Measurements from ENCODE around the gene ZDHHC11B.

The ZDHHC11B gene

DNA sequence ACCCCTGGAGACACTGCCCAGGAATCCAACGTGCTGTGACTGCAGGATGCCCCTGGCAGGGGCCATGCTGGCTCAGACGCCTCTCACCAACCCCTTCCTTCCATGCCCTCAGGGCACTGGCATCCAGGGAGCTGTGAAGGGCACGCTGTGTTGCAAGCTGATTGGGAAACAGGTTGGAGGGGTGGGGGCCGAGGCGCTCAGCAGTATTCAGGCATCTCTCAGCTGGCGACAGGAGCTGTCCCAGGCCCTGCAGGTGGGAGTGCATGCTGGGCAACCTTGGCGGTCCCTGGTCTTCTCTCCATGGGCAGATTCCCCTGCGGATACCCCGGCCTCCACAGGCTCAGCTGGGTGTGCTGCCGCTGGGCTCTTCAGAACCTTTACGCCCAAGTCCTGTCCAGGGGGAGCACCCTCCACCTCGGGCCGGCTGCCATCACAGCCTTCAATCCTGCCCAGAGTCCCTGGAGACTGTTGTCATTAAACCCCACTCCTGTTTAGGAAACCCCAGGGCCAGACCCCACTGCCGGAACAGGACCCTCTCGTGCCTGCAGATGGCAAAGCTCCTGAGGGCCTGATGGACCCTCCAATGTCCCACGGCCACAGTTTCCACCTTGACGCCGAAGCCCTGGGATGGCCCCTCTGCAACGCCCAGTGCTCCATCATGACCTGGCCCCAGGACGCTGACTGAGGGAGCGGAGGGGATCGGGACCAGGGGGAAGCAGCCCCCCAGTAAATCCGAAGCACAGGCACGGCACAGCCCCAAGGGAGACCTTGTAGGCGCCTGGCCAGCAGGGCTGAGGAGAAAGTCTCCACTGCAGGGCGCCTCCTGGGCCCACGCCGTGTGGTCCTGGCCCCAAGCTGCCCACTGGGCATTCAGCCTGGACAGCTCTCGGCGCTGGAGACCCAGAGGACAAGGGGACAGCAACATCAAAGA, 100.7 kb downstream of the ZDHHC11B start:
- DNase-seq = peak; percentile 60

DNA sequence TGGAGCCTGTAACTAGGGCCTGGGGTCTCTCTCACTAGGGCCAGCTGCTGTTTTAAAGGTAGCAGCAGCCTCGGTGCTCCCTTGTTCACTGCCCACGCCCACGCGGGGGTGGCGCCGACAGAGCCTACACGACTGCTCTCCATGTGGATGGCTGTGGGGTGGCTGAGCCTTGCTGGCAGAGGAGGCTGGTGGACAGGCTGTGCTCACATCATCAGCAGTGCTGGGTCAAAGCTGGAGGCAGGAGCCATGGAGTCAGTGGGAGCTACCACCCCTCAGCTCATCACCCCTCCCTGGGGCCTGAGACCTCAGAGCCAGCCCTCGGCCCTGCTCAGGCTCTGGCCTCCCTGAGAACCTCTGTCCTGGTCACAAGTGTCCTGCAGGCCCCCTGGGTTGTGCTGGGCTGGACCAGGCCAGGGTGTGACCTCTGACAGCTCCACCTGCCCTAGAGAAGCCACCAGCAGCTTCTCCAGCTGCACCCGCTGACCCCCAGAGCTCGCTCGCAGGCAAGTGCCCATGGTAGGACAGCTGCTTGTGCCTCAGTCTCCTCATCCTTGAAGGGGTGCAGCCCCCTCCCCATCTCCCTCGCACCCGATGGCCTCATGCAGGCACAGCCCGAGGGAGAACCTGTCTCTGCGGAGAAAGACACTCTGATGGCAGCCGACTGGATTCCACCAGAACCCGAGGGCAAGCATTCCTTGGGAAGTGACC, 101.7 kb downstream of the ZDHHC11B start:
- peak; percentile 56 for DNase-seq

DNA sequence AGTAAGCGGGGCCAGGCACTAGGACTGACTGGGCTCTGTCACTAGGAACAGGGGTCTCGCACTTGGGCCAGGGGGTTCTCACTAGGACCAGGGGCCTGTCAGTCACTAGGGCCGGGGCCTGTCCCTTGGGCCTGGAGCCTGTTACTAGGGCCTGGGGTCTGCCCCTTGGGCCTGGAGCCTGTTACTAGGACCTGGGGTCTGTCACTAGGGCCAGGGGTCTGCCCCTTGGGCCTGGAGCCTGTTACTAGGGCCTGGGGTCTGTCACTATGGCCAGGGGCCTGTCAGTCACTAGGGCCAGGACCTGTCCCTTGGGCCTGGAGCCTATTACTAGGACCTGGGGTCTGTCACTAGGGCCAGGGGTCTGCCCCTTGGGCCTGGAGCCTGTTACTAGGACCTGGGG, 102.3 kb downstream of the ZDHHC11B start:
- DNase-seq = peak; percentile 28

DNA sequence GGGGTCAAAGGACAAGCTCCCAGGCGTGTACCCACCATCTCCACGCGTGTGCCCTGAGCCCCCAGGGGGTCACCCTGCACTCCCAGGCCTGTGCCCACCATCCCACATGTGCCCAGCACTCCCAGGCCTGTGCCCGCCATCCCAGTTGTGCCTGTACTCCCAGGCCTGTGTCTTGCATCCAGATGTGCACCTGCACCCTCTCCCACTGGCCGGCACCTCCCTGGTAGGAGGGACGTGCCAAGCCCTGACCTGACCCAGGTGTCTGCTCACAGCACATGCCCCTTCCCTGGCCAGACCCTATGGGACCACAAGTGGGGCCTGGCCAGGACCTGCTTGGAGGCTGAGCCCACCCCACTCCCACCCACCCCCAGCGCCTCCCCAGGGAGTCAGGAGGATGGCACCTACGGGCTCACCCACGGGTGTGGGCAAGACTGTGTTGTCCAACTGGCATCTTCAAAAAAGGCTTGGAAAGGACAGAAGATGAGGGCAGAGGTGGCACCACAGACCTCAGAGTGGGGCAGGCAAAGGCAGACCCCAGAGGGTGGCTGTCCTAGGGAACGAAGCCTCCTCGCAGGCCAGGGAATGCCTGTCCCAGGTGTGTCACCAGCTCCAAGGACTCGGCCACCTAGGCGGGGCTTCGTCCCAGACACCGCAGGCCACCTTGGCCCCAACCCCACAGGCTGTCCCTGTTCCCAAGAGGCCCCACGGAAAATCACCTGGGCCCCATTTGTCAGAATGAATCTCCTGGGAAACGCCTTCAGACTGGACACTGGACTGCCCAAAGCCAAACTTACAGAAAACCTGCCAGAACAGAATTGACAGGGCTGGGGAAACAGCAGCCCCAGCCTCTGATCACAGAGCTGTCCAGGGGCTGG, 103.0 kb downstream of the ZDHHC11B start:
- DNase-seq = peak; percentile 61

DNA sequence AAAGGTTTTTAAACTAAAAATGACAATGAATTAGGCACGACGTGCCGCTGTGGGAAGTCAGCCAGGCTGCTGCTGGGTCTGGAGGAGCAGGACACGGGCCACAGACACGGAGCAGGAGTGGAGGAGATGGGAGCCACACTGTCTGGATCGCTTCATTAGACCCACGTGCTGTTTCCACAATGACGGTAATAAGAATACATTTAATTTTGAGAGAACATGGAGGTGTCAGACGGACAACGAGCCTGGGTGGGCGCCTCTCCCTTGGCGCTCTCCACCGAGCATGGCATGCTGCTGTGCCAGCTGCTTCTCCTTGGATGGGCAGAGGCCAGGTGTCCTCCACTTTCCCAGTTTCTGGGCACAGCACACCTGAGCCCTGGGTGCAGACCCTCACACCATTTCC, 103.7 kb downstream of the ZDHHC11B start:
- peak; percentile 38 for DNase-seq

DNA sequence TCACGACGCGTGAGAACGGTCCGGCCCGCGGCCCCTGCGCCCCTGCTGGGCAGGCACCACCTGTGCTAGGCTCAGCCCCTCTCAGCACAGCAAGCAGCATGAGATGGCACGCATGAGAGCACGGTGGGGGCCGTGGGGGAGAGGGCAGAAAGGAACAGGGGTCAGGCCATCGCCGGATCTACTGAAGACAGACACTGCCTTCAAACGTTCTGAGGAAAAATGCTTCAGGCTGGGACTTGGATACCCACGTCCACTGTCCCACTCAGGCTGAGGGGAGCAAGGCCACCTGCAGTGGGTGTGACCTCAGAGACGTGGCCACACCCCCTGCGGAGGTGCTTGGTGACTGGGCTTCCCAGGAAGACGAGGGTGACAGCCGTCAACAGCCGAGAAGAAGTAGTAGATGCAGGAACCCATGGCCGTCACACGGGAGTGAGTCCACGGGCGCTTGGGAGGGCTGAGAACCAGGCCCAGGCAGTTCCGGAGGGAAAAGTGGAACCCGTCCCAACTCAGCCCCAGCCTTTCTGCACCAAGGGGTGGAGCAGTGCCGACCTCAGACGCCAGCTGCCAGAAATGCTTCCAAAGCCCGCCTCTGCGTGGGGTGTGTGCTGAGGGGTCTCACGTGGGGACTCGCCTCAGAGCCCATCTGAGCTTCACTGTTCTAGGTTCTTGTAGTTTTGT, 104.3 kb downstream of the ZDHHC11B start:
- DNase-seq = peak; percentile 22

DNA sequence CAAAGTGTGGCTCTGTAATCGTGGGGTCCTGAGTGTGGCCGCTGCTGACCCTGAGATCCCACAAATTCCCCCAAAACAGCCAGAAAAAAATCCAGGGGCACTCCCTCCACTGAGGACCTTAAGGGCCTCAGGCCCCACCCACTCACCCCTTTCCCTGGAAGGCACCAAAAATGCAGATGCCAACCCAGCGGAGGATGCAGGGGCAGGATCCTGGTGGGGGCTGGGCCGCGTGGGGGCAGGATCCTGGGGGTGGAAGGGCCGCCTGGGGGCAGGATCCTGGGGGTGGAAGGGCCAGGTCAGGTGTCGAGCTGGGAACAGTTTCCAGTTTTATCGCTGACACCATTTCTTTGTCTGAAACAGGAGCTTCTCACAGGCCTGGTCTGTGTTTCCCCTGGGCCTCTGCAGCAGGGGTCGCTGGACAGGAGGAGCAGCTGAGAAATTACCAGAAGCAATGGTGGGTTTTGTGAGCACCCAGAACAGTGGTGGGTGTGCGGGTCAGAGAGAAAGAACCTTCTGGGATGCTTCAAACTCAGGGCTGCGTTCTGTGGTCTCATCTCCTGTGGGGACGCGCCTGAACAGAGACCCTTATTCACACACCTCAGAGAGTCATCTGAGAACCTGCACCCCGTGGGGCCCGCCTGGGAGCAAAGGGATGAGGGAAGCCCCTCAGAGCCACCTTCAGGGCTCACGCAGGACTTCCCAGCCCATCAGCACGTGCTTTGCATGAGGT, 105.2 kb downstream of the ZDHHC11B start:
- DNase-seq = peak; percentile 43

DNA sequence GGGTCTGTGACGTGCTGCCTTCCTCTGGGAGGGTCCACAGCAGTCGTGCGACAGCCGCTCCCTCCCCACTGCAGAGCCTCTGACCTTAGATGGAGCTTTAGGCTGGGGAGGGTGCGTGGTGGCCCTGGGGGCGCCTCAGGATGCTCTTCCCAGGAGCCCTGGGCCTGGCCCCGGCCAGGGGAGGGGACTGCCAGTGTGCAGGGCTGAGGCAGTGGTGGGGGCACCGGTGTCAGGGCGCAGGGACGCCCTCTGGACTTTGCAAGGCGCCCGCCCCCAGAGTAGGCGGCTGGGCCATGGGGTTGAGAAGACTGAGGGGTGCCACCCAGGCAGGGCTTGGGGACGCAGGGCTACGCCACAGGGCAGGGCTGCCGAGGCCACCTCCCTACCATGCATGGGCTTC, 106.0 kb downstream of the ZDHHC11B start:
- peak; percentile 61 for DNase-seq

DNA sequence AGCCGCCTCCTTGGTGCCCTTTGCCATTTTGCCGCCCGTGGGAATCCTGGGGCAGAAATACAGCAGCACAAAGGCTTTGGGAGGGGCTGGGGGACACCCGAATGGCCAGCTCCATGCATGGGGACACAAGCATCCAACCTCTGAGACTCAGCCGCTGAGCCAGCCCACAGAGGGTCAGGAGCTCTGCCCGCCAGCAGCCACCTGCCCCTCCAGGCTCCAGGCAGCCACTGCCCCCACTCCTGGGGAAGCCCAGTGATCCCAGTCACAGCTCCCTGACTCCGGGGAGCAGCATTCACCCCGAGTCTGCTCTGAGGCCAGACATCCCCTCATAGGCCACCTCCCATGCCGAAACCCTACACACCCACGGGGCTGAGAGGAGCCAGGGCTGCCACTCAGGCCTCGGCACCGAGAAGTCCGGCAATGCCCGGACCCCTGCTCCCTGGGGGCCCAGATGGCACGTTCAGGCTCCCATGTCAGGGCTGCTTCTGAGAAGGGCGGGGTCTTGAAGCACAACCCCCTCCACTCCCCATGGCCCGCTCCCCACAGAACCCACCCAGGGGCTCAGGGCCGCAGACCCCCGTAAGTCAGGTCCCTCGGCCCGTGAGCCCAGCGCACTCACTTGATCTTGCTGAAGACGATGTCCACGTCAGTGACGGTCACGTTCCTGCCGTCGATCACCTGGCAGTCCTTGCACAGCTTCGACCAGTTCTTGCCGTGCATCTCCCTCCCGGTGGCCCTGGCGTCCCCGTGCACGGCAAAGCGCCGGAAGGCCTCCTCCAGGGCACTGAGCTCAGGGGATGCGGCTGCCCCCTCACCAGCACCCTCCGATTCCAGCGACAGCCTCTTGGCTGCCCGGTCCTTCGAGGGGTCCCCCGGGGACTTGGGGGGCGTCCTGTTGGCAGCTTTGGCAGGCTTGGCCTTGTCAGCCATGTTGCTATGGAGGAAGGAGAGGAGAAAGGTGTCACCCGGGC, 107.1 kb downstream of the ZDHHC11B start:
- peak; percentile 60 for DNase-seq

DNA sequence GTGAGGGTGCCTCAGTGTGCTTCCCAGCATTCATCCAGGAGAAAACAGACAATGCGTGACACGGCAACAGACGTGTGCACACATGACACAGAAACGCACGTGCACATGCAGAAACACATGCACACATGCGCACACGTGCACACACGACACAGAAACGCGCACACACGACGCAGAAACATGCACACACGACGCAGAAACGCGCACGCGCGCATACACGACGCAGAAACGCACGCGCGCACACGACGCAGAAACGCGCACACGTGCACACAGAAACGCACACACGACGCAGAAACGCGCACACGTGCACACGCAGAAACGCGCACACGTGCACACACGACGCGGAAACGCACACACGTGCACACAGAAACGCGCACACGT, 107.8 kb downstream of the ZDHHC11B start:
- no peak for DNase-seq

DNA sequence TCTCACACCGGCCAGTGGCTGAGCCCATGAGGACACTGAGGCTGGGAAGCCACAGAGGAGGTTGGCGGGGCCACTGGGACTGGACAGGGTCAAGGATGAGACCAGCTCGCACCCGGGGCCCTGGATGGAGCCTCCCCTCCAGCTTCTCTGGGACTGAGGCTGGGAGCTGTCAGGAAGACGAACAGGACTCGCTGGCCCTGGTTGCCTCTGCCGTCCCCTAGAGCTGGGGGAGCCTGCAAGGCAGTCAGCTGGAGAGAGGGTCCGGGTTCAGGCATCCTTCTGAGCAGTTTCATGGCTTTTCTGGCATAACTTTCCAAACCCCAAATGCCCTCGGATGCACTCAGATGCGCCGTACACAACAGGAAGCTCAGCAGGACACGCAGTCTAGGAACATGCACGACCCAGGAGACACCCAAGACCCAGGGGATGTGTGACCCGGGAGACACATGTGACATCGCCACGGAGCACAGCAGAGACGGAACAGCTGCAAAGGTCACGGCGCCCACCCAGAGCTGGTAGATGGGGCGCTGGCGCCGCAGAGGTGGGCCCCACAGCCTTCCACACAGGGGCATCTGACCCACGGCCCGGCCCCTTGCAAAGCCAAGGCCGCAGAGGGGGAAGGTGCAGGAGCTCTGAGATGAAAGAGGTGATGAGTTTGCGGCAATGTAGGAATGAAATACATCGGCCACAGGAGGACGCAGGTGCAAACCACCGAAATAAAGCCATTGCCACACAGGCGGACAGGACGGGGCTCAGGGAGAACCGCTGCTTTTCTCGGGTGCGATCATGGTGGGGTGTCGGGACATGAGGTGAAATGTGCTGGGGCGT, 108.4 kb downstream of the ZDHHC11B start:
- DNase-seq = peak; percentile 47

DNA sequence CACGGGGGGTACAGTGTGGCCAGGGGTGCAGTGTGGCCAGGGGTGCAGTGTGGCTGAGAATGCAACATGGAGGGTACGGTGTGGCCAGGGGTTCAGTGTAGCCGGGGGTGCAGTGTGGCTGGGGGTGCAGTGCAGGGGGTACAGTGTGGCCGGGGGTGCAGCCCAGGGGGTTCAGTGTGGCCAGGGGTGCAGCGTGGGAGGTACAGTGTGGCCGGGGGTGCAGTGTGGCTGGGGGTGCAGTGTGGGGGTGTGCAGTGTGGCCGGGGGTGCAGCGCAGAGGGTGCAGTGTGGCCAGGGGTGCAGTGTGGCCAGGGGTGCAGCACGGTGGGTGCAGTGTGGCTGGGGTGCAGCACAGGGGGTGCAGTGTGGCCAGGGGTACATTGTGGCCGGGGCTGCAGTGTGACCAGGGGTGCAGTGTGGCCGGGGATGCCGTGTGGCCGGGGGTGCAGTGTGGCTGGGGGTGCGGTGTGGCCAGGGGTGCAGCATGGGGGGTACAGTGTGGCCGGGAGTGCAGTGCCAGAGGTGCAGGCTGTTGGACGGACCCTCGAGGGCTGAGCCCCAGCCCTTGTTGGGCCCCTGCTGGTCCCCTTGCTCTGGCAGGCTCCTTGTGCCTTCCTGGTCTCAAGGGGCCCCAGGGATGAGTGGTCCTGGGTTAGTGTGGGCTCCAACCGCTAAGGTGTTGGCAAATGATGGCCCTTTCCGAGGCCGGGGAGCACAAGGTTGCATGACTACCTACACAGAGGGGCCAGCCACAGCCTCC, 109.2 kb downstream of the ZDHHC11B start:
- peak; percentile 55 for DNase-seq

DNA sequence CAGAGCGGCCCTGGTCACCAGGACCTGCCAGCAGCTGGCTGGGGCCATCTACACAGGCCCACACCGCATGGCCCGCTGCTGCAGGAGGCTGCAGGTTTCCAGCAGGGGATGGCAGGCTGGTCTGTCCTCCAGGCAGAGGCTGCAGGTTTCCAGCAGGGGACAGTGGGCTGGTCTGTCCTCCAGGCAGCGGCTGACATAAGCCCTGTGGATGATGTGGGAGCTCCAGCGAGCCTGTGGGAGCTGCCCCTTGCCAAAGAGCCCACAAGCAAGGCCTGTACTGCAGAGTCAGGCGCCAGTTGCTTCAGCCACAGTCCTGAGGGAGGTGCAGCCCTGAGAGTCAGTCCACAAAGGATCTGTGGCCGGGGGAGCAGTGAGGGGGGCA, 109.9 kb downstream of the ZDHHC11B start:
- DNase-seq = no peak

DNA sequence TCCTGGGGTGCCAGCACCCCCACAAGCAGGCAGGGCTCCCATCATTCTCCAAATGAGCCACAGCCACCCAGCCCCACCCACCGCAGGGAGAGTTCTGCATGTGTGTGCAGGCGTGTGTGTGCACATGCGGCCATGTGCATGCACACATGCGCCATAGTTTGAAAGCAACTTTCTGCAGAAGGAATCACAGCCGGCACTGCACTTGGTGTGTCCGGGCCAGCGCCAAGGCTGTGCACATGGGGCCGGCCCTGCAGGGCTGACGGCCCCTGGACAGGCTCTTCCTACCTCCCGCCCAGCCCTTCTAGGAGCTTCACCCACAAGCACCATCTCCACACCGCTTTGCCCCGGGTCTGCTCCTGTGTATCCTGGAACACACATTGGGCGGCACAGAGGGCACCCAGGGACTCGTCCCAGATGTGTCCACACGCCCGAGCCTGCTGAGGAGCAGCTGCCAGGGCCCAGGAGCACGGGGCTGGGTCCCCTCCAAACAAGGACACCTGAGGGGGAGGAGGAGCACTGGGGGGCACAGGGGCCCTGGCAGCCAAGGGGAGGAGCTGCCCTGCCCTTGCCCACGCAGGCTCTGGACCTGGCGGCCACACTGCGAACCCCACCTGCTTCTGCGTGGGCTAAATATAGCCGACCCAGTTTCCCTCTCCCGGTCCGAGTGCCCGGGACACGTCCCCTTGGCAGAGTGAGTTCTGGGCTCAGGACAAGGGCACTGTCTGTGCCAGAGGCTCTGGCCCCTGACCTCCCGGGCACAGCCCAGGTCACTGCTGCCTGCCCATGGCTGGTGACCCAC, 110.5 kb downstream of the ZDHHC11B start:
- peak; percentile 62 for DNase-seq

DNA sequence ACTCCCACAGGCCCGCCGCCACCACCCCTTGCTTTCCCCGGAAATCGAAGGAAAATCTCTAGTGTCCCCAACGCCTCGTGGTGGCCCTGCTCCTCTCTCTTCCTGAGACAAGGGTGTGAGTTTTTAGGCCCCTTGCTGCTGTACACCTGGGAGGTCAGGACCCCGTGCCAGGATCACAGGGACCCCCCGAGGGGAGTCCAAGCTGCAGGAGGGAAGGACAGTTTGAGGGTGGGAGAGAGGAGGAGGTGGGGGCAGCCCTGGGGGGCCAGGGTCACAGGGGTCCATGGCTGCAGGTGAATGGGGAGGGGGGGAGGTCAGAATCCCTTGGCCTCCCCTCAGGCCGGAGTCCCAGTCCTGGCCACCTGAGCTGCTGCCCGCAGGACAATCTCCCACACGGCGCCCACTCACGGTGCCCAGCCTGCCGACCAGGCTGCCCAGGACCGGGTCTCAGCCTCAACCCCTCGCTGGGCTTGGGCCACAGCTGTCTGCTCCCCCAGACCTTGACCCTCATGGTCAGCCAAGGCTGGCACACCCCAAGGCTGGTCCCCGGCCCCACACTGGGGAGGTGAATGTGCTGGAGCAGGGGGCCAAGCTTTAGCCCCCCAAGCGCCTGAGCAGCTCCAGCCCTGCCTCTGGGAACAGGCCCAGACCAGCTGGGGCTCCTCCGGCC, 111.2 kb downstream of the ZDHHC11B start:
- no peak for DNase-seq

DNA sequence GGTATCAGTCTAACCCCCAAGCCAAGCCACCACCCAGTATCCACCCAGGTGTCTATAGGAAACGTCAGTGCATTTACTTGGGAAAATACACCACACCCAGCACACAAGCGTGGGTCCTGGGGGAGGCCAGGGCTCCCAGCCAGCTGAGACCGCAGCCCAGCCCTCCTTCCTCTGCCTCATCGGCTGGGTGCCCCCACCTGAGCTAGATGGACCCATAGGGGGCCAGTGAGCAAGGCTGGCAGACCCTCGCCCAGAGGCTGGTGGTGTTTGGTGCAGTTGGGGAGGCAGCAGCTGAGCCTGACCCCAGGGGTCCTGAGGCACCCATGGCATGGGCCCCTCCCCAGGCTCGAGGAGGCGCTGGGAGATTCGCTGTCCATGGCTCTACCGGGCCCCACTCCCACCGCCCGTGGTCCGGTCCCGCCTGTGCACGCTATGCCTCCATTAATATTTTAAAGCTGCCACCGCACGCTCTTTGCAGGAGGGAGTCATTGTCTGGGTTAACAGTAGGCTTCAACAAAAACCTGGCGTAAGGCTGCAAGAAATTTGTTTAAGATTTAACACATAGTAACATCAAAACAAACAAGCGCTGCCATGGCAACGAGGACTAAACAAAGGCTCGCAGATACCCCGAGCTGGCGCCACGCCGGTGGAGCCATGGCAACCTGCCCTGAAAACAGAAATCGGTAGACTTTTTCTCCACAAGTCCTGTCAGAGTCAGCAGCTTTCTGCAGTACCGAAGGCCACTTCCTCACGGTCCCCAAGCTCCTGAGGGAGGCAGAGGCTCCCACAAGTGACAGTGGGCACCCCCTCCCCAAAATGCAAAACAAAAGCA, 112.0 kb downstream of the ZDHHC11B start:
- peak; percentile 91 for DNase-seq

All from activated effector memory CD4-positive, alpha-beta T cell treated with anti-CD3 and anti-CD28 coated beads, Interleukin-2, amount 50 U/mL, for 16 hours (primary cell).